AG04449 (cell line): ENCODE measurements around the gene NDUFV2.

Experiments used
- CTCF ChIA-PET: fragments of 350-600 bp; formaldehyde crosslinking; extraction: SDS; loops from one replicate; lab custom pipeline; 2021; ENCODE audit warnings: antibody characterized with exemption; lab: Yijun Ruan, JAX
- POLR2A ChIA-PET: fragments of 400-600, 350-600 bp; formaldehyde crosslinking; extraction: SDS; loops from one replicate; lab custom pipeline; 2020; ENCODE audit warnings: antibody characterized with exemption, inconsistent platforms; lab: Yijun Ruan, JAX
- DNase-seq: peaks from one replicate; pipeline ENCODE4 v3.0.0-alpha.2; 2010; ENCODE audit warnings: low read depth, low spot score
- H3K4me3 ChIP-seq: 2 replicates; pipeline ENCODE4 v1.5.1; 2011; ENCODE audit warnings: low read depth, mild to moderate bottlenecking, control low read depth, low read length
- CTCF ChIP-seq: IDR thresholded peaks from one replicate; pipeline ENCODE4 v1.5.1; 2011; ENCODE audit warnings: mild to moderate bottlenecking, moderate library complexity, low read length, control low read depth, inconsistent platforms; ENCODE audit not compliant: insufficient read depth; ENCODE audit errors: missing control alignments

The NDUFV2 gene

GRCh38 chr18:9115984-9116383 is 13.5 kb downstream of the NDUFV2 start:
- CTCF ChIA-PET: interaction anchor here (1.9 kb wide), 1 partner anchor 12 kb away, joined by 5 read pairs; no protein-coding TSS in a partner anchor
- no peak overlapping the region for H3K4me3 ChIP-seq
- no peak for TF ChIP-seq CTCF
- no peak for DNase-seq
- POLR2A ChIA-PET: no interaction called here

- DNase-seq: no peak
- POLR2A ChIA-PET: interaction anchor here (1.3 kb wide), 1 partner anchor 18 kb away, joined by 6 read pairs; the partner anchor contains the start of gene ANKRD12
- CTCF ChIA-PET: interaction anchor here (1.3 to 1.9 kb wide), 3 partner anchors 9 to 45 kb away, joined by 3 to 5 read pairs (median 4); no protein-coding TSS in a partner anchor
- no peak for TF ChIP-seq CTCF
- H3K4me3 ChIP-seq: no peak overlapping the region
Measured at GRCh38 chr18:9117980-9118841, 15.7 kb downstream of the NDUFV2 start.

GRCh38 chr18:9120796-9121195 is 18.3 kb downstream of the NDUFV2 start:
- ChIA-PET POLR2A (no interaction called here), CTCF (no interaction called here)
- no peak overlapping the region for H3K4me3 ChIP-seq
- DNase-seq: no peak
- no peak for TF ChIP-seq CTCF

GRCh38 chr18:9123520-9123919 is 21.0 kb downstream of the NDUFV2 start:
- DNase-seq: no peak

GRCh38 chr18:9124824-9125223 is 22.3 kb downstream of the NDUFV2 start:
- ChIA-PET CTCF (no interaction called here), POLR2A (no interaction called here)
- H3K4me3 ChIP-seq: no peak overlapping the region

More at GRCh38 chr18:9123520-9123919, 21.0 kb downstream of the NDUFV2 start:
- TF ChIP-seq CTCF: no peak
- no peak overlapping the region for H3K4me3 ChIP-seq
- ChIA-PET CTCF (interaction anchor here (1.1 kb wide), 1 partner anchor 21 kb away, joined by 4 read pairs; no protein-coding TSS in a partner anchor), POLR2A (interaction anchor here (0.7 kb wide), 1 partner anchor 10 kb away, joined by 3 read pairs; no protein-coding TSS in a partner anchor)

More at GRCh38 chr18:9124824-9125223, 22.3 kb downstream of the NDUFV2 start:
- no peak for TF ChIP-seq CTCF
- no peak for DNase-seq
